Cardiac fibroblast (primary cell): ENCODE data around the gene TBC1D9B.

Source experiments
- DNase-seq, 2 donors: peaks; one replicate each; pipeline versions ENCODE4 v3.0.0 to v3.0.0-alpha.2; 2010; ENCODE audit warnings: low read depth in 2 of 2
- H3K4me3 ChIP-seq, 2 donors: replicated peaks in 1 of 2; 1 replicate in 1 of 2; 2 replicates in 1 of 2; pipeline ENCODE4 v1.5.1; 2011; ENCODE audit warnings: low read depth in 2 of 2, low read length in 2 of 2, mild to moderate bottlenecking in 2 of 2, moderate library complexity in 1 of 2
- TF ChIP-seq, protein P1 (sequence below): IDR thresholded peaks from one replicate; pipeline ENCODE4 v1.5.1; 2011; ENCODE audit warnings: low read depth, mild to moderate bottlenecking, low read length, inconsistent platforms

The TBC1D9B gene

DNA sequence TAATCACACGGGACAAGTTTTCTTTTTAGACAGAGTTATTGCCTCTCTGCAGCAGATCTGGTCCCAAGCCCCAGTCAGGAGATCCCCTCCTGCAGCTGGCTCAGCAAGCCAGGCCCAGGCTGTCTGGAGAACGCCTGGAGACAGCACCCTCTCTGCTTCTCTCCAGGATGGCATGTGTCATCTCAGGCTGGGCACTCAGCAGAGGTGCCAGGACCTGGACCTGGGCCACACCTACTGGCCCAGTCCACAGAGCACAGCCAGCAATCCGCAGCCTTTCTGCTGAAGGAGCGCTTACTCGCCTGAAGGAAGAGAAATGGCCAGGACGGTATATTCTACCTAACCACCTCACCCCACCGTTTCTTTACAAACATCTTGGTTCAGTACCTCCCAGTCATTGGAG lies 4.7 kb upstream of the TBC1D9B start:
- TF ChIP-seq, protein P1, sequence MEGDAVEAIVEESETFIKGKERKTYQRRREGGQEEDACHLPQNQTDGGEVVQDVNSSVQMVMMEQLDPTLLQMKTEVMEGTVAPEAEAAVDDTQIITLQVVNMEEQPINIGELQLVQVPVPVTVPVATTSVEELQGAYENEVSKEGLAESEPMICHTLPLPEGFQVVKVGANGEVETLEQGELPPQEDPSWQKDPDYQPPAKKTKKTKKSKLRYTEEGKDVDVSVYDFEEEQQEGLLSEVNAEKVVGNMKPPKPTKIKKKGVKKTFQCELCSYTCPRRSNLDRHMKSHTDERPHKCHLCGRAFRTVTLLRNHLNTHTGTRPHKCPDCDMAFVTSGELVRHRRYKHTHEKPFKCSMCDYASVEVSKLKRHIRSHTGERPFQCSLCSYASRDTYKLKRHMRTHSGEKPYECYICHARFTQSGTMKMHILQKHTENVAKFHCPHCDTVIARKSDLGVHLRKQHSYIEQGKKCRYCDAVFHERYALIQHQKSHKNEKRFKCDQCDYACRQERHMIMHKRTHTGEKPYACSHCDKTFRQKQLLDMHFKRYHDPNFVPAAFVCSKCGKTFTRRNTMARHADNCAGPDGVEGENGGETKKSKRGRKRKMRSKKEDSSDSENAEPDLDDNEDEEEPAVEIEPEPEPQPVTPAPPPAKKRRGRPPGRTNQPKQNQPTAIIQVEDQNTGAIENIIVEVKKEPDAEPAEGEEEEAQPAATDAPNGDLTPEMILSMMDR = no peak
- H3K4me3 ChIP-seq = no peak overlapping the region
- DNase-seq = no peak

DNA sequence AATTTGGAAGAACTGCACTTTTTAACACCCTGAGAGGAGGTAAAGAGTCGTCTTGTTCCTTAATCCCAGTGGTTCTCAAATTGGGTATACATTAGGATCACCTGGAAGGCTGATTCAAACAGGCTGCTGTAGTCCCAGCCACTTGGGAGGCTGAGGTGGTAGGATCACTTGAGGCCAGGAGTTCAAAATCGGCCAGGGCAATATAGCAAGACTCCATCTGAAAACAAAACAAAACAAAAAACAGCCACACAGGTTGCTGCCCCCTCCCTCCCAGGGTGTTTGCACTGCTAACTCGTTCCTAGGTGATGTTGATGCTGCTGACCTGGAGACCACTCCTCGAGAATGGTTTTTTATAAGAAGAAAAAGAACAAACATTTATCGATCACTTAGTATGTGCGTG lies 1.5 kb upstream of the TBC1D9B start:
- H3K4me3 ChIP-seq = no peak overlapping the region
- DNase-seq = no peak
- TF ChIP-seq, protein P1 = no peak

DNA sequence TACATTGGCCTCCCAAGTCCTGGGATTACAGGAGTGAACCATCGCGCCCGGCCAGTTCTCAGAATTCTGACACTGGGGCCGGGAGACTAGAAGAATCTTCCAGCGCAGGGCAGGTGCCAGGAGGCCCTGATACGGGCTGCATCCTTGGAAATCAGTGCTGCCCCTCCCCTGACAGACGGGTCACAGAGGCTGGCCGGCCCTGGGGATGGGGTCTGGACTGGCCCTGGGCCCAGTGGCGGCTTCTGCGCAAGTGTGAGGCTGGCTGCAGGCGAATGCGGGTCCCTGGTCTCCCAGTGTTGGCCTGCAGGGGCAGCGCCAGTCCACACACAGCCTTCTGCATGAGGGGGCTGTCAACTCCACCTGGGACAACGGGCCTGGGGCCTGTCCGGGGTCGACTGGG lies 831 bp upstream of the TBC1D9B start:
- DNase-seq = no peak
- TF ChIP-seq, protein P1 = no peak
- H3K4me3 ChIP-seq = no peak overlapping the region

DNA sequence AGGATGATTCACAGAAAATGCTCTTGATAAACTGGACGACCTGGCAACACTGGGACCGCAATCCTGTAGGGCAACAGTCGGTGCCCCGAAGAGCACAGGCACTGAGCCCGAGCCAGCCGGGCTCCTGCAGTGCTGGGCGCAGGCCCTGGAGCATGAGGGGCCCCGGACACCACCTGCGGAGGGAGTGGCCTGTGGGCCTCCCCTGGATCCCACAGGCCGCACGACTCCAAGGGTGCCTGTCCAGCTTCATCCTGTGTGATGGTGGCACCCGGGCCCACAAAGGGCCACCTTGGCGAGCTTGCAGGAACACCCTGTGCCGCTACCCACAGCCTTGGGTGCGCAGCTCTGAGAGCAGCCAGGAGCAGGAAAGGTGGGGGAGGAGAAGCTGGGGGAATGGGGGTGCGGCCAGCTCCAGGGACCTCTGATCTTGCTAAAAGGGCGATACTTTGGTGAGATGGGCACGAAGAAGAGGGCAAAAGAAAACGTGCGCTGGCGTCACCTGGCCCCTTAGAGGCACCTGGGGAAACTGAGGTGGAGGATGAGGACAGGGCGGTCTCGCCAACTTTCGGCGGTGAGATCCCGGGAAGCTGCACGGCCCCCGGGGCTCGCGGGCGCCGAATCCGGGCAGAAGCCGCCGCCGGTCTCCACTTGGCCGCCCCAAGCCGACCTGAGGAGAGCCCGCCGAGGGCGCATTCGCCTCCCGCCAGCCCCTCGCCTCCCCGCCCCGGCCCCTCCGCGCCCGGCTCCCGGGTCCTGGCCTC lies 722 bp downstream of the TBC1D9B start:
- TF ChIP-seq, protein P1 = no peak
- peak; percentile 23 to 26 for DNase-seq
- H3K4me3 ChIP-seq = peak overlapping the region; percentile 69 to 81

DNA sequence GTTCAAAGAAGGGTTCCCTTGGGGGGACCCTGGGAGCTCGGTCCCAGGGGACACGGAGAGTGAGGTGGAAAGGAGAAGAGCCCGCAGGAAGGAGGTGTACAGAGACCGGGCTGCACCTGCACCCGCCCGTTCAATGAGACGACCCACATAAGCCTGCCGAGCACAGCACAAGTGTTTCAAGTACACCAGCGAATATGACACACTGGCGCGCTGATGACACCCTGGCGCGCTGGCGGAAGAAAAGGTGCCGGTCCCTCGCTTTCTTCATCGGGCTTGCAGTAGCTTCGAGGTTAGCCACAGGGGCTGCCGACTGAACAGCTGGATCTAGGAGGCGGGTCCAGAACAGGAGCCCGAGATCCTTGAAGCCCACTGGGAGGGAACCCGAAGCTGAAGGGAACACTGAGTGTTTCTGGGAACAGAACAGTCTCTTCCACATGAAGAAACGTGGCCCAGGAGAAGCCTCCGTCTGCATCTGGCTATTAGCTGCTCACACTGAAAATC lies 1.4 kb downstream of the TBC1D9B start:
- DNase-seq = peak; percentile 4 to 13
- peak overlapping the region; percentile 69 to 81 for H3K4me3 ChIP-seq
- TF ChIP-seq, protein P1 = no peak

DNA sequence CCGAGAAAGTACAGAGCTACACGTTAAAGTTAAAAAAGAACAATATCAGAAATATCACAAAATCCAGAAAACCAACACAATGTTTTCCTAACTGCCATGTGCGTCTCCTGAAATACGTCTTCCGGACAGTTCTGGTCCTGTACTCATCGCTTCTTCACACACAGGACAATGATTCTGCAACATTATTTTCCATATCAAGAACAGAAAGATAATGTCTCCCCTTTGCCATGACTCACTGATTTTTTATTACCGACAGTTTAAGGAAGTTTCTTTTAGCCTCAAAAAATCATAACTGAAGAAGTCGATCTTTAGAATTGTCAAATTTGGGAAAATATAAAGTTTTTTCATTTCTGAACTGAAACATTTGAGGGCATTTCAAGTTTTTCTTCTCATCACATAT lies 2.5 kb downstream of the TBC1D9B start:
- TF ChIP-seq, protein P1 = no peak
- no peak overlapping the region for H3K4me3 ChIP-seq
- no peak for DNase-seq
